CD4-positive, alpha-beta T cell treated with Interleukin-17A for 4 hours (primary cell): ENCODE results near the gene CALCOCO2.

ENCODE experiments used
- DNase-seq: peaks from one replicate; pipeline ENCODE4 v3.0.0-alpha.2; 2020; ENCODE audit warnings: mixed read lengths

Gene CALCOCO2

DNA sequence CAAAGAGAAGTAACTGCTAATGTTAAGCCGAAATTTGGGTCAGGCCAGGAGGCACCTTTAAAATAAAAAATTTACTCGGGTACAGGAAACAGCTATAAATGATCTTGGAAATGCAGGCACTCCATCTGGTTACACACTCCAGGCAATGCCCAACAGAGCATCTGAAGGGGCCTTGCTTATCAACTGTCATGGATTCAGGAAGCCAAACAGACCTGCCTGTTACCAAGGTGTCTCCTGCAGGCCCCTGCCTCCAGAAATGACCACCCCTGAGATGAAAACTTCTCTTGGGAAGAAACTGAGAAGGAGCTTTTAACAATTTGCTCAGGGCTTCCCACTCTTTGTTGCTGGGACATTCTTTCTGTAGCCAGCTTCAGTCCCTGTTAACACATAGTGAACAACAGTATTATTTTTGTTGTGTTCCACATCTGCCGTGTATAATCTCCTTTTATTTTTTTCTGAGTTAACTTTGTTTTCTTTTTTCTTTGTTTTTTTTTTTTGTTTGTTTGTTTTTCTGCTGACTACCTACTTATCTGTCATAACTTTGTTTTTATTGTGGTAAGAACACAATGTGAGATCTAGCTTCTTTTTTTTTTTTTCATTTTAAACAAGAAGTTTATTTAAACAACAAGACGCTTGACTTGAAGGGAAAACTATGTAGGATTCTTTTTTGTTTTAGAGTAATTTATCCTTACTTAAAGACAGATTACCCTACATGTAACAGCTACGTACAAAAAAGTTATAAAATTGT lies 43.0 kb downstream of the CALCOCO2 start:
- no peak for DNase-seq

DNA sequence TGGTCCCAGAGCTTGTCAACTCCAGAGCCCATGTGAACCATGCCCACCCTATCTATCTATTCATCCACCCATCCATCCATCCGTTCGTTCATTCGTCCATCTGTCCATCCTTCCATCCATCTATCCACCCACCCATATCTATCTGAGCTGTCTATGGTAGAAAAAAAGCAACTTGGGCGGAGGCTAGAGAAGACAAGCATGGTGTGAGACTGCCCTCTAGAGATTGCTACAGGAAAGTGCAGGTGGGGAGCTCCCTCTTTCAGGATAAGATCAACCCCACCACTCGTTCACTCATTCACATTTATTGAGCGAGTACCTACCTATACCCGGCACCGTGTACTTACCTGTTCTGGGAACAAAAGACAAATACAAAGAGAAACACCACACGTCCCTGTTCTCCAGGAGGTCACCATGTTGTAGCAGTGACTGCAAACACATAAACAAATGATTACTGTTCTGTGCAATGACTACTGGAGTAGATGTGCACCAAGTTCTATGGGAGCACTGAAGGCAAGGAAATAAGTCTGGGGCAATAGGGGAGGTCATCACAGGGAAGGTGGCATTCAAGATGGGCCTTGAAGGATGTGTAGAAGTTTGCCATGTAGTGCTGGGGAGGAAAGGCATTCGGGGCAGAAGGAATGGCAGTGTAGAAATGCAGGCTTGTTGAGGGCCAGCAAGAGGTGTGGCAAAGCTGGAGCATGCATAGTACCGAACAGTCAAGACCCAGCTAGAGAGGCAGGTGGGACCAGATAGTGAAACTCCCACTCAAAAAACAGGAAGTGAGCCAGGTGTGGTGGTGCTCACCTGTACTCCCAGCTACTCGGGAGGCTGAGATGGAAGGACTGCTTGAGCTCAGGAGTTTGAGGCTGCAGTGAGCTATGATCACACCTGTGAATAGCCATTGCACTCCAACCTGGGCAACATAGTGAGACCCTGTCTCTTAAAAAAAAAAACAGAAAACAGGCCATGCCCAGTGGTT lies 48.4 kb downstream of the CALCOCO2 start:
- DNase-seq = peak; percentile 64

DNA sequence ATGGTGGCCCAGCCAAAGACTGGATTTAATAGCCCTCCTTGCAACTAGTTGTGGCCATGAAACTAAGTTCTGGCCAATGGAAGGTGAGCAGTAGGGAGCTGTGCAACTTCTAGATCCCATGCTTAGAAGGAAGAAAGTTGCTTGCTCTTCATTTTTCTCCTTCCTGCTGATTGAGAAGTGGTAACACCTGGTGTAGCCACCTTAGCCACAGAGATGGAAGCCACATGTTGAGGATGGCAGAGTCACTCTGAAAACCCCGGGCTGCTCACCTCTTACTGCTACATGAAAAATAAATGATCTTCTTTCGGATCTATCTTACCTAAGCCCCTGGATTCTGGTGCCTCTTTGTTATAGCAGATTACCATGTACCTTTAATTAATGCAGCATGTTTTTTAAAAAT lies 51.4 kb downstream of the CALCOCO2 start:
- DNase-seq = no peak

DNA sequence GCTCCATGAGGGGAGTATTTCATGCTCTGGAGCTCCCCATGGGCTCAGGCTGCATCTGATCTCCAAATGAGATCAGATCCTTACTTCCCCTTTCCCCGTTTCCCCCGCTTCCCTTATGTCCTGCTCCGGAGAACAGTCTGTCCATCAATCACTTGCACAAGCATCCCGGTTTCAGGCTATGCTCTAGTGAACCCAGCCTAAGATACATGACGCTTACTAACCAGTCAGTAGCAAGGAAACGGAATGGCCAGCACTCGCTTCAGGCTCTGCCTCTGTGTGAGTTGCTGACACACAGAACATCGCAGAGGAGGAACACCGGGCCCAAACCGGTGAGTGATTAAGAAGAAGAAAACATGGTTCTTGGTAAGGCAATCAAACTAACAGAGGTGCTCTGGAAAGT lies 52.3 kb downstream of the CALCOCO2 start:
- no peak for DNase-seq

DNA sequence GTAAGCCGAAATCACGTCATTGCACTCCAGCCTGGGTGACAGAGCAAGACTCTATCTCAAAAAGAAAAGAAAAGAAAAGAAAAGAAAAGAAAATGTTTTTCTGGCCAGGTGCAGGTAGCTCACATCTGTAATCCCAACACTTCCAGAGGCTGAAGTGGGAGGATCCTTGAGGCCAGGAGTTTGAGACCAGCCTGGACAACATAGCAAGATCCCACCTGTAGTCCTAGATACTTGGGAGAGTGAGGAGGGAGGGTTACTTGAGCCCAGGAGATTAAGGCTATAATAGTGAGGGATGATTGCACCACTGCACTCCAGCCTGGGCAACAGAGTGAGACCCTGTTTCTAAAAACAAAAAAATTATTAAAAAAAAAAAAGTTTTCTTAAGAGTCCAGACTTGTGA lies 59.3 kb downstream of the CALCOCO2 start:
- DNase-seq = no peak

DNA sequence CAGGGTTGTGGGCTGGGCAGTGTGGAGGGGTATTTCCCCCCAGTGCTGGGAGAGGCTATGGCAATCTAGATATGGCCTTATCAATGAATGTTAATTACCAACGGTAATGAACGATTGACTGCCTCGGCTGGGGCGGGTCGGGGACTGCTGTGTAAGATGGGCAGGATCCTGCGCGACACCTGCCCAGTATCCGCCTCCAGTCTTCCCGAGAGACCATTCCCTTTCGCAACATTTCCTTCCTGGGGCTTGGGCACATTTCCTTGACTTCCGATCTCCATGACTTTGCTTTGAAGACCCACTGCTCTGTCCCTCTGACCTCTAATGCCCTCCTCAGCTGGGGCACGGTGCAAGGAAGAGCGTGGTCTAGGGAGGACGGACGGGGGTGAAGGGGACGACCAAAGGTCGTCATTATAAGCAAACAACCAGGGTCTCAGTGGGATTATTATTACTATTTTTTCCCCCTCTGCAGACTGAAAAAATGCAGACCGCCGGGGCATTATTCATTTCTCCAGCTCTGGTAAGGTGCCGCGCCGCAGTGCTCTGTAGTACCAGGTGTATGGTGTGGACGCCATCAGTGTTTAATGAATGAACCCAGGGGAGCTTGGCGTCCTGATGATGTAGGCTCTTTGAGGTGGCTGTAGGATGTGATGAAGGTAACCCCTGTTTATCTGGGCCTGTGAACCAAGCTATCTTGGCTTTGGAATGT lies 62.3 kb downstream of the CALCOCO2 start:
- DNase-seq = no peak

DNA sequence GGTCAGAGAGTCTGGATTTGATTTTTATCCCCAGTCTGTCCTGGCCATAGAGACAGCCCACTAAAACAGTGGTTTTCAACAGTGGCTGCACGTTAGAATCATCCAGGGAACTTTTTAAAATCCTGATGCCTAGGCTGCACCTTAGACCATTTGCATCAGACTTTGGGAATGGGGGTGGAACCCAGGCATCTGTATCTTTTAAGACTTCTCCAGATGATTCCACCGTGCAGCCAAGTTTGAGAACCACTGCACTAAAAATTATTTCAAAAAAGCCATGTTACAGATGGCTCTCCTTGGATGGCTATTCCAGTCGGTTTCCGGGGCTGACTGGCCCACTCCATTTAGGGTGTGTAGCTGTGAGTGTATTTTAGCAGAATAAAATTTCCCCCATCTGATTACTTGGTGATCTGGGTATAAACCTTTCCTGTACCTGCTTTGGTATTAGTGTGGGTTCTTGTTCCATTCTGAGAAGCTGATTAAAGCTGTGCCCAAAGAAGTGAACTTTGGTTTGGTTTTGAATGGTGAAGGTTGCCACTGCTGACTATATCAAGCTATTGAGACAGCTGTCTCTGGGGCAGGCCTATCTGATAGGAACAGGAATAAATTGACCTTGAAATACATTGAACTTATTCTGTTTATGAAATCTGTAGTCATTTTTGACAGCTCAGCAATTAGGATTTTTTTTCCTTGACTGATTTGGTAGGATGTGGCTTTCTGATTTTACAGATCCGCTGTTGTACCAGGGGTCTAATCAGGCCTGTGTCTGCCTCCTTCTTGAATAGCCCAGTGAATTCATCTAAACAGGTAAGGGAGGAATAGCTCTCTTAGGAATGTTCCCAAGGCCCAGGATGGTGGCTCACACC lies 63.0 kb downstream of the CALCOCO2 start:
- DNase-seq = no peak

DNA sequence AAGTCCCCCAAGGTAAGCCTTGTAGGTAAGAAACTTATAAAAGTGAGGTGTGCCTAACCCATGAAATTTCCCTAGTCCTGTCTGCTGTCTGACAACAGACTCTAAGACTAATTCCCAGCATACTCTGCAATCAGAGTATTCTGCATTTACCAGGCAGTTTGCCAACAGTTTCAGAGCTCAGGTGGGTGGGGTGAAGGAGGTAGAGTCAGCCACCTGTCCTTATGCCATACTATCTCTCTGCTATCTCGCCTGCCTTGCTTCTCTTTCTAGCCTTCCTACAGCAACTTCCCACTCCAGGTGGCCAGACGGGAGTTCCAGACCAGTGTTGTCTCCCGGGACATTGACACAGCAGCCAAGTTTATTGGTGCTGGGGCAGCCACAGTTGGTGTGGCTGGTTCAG lies 64.1 kb downstream of the CALCOCO2 start:
- no peak for DNase-seq

DNA sequence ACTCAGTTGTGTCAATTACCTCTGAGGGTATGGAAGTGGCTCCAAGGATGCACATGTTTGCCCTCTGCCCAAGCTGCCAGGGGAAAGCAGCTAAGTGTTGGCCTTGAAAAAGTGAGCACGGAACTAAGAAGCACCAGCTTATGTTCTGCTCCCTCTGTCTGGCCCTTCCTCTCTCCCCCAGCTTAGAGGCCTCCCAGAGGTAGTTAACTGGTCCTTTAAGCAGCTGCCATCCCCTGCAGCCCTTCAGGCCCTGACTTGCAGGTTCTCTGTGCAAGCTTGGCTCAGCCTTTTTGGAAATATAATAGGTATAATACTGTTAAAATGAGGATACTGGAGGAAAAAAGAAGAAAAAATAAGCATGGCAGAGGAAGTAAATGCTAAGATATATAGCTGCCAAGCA lies 70.4 kb downstream of the CALCOCO2 start:
- no peak for DNase-seq

DNA sequence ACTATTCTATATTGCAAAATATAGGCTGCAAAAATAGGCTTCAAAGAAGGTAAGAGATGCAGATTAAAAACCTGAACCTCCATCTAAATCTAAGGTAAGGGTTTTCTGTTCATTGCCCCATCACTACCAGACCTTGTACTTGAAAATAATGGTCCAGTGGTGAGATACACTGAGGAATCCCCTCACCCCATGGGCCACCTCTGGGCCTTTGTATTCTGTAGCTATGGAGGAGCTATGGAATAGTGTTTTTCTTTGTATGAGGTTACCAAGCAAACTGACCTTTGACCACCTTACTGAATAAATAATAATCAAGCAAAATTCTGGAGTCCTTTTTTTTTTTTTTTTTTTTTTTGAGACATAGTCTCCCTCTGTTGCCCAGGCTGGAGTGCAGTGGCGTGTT lies 72.6 kb downstream of the CALCOCO2 start:
- DNase-seq = no peak

DNA sequence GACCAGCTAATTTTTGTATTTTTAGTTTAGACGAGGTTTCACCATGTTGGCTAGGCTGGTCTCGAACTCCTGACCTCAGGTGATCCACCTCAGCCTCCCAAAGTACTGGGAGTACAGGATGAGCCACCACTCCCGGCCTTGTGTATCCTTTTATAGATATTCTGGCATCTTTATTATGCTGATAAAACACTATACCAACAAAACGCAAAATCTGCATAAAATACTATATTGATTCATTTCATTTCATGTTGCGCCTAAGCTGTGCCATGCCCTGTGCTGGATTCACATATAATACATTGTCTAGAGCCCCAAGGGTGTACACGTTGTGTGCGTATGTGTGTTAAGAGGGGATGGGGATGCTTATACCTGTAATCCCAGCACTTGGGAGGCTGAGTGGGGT lies 73.6 kb downstream of the CALCOCO2 start:
- no peak for DNase-seq

DNA sequence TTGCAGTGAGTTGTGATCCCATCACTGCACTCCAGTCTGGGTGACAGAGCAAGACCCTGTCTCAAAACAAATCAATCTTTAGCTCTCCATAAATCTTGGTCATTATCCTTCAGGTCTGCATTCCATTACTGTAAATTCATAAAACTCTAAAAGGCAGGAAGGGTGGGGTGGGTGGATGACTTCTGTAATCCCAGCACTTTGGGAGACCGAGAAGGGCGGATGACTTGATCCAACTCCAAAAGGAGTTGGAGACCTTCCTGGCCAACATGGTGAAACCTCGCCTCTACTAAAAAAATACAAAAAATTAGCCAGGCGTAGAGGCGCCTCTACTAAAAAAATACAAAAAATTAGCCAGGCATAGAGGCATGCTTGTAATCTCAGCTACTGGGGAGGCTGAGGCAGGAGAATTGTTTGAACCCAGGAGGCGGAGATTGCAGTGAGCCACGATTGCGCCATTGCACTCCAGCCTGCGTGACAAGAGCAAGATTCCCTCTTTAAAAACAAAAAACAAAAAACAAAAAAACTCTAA lies 75.2 kb downstream of the CALCOCO2 start:
- DNase-seq = no peak

DNA sequence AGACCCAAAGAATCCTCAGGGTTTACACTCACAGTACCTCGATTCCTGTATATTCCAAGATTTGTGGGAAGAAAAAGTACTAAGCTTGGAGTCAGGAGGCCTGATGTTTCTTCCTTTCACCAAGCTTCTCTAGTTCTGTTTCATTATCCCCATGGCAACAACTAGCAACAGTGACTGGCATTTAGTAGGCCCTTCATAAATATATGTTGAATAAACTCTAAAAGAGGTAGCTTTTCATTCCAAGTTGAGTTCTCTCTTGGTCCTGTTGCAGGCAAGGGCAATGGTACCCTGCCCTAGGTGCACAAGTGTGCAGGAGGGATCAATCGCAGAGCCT lies 76.8 kb downstream of the CALCOCO2 start:
- no peak for DNase-seq

DNA sequence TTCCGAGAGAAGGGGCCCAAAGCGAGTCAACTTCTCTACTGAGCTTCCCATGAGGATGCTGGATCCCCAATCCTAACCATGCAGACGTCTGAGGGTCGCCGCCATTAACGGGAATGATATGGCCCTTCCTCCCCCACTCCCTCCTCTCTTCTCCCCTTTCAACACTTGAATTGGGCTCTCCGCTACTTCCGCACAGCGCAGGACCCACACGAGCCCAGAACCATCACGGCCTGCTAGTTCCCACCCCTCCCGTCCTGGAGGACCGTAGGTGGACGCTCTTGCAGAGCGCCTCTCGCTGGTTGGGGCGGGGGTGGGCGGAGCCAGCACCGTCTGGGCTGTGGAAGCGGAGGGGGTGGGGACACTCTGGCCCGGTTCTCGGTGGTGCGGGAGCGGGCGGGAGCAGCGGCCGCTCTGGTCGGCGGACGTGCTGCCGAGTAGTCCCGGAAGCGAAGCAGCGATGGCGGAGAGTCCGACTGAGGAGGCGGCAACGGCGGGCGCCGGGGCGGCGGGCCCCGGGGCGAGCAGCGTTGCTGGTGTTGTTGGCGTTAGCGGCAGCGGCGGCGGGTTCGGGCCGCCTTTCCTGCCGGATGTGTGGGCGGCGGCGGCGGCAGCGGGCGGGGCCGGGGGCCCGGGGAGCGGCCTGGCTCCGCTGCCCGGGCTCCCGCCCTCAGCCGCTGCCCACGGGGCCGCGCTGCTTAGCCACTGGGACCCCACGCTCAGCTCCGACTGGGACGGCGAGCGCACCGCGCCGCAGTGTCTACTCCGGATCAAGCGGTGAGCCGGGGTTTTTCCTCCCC lies 77.4 kb downstream of the CALCOCO2 start, which contains the start of gene UBE2Z:
Gene UBE2Z (plus strand): TSS at position 361 of the 797 bp plus-strand sequence. CDS start 97 bp downstream, at position 458.
- DNase-seq = peak; percentile 97

DNA sequence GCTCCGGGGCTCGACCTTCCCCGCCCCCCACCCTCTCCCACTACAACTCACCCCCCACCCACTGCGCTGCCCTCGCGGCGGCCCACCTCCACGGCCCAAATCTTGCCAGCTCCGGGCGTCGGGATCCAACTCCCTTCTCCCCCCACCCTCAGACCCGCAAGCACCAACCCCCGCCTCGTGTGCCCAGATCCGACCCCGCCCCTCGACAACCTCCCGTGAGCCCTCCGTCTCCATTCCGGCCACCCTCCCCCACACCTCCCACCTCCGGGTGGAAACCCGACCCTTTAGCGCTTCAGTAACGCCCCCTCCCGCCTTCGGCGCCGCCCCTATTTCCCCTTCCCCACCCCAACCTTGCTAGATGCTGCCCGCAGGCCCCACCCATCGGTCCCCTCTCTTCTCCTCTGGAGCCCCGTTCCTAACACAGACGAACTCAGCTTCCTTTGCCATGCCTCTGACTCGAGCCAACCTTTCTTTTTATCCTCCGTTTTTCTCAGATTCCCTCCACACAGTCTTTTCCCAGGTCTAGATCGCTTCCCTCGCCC lies 78.1 kb downstream of the CALCOCO2 start:
- peak; percentile 93 for DNase-seq

DNA sequence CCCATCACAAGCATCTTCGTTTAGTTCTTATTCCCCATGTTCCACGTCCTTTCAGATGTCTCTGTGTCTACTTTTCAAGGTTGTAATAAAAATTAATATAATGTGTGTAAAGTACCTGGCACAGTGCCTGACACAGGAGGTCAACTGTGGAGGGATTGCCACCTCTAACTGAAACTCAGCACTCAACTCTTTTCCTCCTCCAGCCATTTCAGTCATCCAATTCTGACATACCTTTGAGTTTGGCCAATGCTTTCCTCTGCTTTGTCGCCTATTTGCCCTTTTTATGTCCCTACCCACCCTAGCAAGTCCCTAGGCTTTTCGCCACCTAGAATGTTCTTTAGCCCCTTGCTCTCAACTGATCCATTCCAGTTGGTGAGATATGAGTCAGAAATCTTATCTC lies 78.9 kb downstream of the CALCOCO2 start:
- no peak for DNase-seq

DNA sequence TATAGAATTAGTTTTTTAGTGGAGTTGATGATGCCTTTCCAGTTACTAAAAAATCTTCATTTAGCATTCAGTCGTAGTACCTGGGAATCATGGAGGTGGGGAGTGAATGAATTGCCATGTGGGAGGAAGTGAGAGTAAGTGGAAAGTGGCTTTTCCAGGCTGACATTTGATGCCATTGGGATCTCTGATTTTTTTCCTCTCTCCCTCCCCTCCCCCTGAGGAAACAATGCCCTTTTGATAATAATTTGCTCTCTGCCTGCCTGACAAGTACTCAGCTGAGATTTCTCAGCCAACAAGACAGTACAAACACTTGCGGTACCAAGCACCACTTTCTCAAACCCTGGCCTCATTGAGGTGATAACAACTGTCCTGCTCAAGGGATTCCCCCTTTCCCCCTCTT lies 79.5 kb downstream of the CALCOCO2 start:
- DNase-seq = no peak

DNA sequence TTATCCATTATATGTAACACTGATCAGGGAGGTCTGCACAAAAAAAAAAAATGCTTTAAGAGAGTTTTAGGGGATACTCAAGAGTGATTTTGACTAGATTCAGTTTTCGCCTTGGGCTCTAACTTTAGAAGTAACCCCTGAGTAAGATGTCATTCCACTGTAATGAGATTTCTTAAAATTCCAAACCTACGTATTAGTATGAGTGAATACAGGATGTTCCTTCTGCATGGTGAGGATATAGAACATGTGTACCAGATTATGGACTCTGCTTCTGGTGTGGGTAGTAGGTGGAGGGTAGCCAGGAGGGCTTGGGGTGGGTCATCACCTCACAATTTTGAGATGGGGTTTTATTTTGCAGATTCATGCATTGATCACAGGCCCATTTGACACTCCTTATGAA lies 81.6 kb downstream of the CALCOCO2 start:
- no peak for DNase-seq
